AG10803 (cell line): Measurements from ENCODE around the gene CLEC18B.
"Not testable (repeated sequence)": the region's sequence is repeated elsewhere in the genome, so short reads cannot be mapped to it uniquely, and the experiment has no call there.

Experiments
- DNase-seq: peaks from one replicate; pipeline ENCODE4 v3.0.0; 2010; ENCODE audit warnings: low read depth
- H3K4me3 ChIP-seq: 2 replicates; pipeline ENCODE4 v1.5.1; 2011; ENCODE audit warnings: mild to moderate bottlenecking, low read length, control low read depth
- TF ChIP-seq, protein P1 (sequence below): conservative IDR thresholded peaks from 2 replicates; pipeline ENCODE4 v1.5.1; 2011; ENCODE audit warnings: mild to moderate bottlenecking, low read length, control low read depth, inconsistent platforms

CLEC18B gene

GRCh38 chr16:74439685-74440084, 18.4 kb upstream of the CLEC18B start:
- TF ChIP-seq, protein P1, sequence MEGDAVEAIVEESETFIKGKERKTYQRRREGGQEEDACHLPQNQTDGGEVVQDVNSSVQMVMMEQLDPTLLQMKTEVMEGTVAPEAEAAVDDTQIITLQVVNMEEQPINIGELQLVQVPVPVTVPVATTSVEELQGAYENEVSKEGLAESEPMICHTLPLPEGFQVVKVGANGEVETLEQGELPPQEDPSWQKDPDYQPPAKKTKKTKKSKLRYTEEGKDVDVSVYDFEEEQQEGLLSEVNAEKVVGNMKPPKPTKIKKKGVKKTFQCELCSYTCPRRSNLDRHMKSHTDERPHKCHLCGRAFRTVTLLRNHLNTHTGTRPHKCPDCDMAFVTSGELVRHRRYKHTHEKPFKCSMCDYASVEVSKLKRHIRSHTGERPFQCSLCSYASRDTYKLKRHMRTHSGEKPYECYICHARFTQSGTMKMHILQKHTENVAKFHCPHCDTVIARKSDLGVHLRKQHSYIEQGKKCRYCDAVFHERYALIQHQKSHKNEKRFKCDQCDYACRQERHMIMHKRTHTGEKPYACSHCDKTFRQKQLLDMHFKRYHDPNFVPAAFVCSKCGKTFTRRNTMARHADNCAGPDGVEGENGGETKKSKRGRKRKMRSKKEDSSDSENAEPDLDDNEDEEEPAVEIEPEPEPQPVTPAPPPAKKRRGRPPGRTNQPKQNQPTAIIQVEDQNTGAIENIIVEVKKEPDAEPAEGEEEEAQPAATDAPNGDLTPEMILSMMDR: no peak
- H3K4me3 ChIP-seq: no peak overlapping the region
- no peak for DNase-seq

GRCh38 chr16:74438492-74438979, 17.3 kb upstream of the CLEC18B start:
- no peak for DNase-seq
- no peak overlapping the region for H3K4me3 ChIP-seq
- TF ChIP-seq, protein P1: no peak

- no peak for DNase-seq
- TF ChIP-seq, protein P1: no peak
- no peak overlapping the region for H3K4me3 ChIP-seq
These were observed 10.2 kb upstream of the CLEC18B start for GRCh38 chr16:74431516-74431915.

- peak; percentile 27 for DNase-seq
- not testable (repeated sequence) for H3K4me3 ChIP-seq
- TF ChIP-seq, protein P1: peak; percentile 61
These were observed 8.9 kb upstream of the CLEC18B start for GRCh38 chr16:74430036-74430712.

GRCh38 chr16:74428493-74428892, 7.2 kb upstream of the CLEC18B start:
- DNase-seq, H3K4me3 ChIP-seq: not testable (repeated sequence)

- DNase-seq, H3K4me3 ChIP-seq: not testable (repeated sequence)
These were observed 4.5 kb upstream of the CLEC18B start for GRCh38 chr16:74425751-74426150.

- not testable (repeated sequence) for DNase-seq
These were observed 2.4 kb upstream of the CLEC18B start for GRCh38 chr16:74423721-74424120.

DNA sequence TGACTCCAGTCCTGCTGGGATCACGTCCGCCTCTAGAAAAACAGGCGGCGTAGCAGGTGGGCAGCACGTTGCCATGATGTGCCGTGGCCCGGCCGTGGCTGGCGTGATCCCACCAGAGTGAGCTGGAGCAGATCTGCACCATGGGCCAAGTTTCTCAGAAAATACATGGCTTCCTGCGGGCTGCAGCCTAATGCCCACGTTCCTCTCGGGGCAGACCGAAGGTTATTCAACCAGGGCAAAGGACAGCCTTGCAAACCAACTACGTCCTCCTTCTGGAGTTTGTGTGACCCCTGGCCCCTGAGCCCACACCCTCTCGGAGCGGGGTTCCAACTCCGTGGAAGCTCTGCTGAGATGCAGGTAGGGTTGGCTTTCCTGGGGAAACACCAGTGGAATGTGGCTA, 808 bp upstream of the CLEC18B start:
- DNase-seq, H3K4me3 ChIP-seq: not testable (repeated sequence)

More at GRCh38 chr16:74423721-74424120, 2.4 kb upstream of the CLEC18B start:
- not testable (repeated sequence) for H3K4me3 ChIP-seq

- not testable (repeated sequence) for DNase-seq, H3K4me3 ChIP-seq
These were observed 156 bp upstream of the CLEC18B start for GRCh38 chr16:74421482-74421785.

GRCh38 chr16:74419811-74420210, 1.5 kb downstream of the CLEC18B start:
- not testable (repeated sequence) for H3K4me3 ChIP-seq

DNA sequence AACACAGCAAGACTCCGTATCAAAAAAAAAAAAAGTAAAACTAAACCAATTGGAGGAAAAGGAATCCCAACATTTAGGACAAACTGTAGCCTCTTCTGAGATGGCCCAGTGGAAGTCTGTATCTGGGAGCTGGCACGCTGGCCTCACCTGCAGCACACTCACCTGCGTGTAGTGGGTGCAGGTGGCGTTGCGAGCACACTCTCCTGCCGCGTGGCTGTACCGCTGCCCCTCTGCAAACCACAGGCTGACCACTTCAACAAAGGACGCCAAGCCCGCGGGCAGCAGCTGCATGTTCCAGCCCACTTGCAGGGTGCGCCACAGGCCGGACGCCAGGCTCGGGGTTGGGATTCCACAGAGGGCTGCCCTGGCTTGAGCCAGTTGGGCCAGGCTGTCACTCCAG, 3.4 kb downstream of the CLEC18B start:
- not testable (repeated sequence) for H3K4me3 ChIP-seq, DNase-seq

More at GRCh38 chr16:74419811-74420210, 1.5 kb downstream of the CLEC18B start:
- DNase-seq: not testable (repeated sequence)

DNA sequence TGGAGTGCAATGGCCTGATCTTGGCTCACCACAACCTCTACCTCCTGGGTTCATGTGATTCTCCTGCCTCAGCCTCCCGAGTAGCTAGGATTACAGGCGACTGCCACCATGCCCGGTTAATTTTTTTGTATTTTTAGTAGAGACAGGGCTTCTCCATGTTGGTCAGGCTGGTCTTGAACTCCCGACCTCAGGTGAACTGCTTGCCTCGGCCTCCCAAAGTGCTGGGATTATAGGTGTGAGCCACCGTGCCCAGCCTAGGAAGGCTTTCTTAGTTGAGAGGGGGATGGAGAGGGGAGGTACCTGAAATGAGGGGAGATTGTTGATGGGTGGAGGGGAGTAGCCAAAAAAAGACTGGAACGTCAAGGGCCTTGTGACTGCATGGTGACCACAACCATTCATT, 7.4 kb downstream of the CLEC18B start:
- not testable (repeated sequence) for H3K4me3 ChIP-seq, DNase-seq

GRCh38 chr16:74413485-74413884, 7.8 kb downstream of the CLEC18B start:
- DNase-seq, H3K4me3 ChIP-seq: not testable (repeated sequence)

- DNase-seq, H3K4me3 ChIP-seq: not testable (repeated sequence)
These were observed 8.4 kb downstream of the CLEC18B start for GRCh38 chr16:74412775-74413390.

DNA sequence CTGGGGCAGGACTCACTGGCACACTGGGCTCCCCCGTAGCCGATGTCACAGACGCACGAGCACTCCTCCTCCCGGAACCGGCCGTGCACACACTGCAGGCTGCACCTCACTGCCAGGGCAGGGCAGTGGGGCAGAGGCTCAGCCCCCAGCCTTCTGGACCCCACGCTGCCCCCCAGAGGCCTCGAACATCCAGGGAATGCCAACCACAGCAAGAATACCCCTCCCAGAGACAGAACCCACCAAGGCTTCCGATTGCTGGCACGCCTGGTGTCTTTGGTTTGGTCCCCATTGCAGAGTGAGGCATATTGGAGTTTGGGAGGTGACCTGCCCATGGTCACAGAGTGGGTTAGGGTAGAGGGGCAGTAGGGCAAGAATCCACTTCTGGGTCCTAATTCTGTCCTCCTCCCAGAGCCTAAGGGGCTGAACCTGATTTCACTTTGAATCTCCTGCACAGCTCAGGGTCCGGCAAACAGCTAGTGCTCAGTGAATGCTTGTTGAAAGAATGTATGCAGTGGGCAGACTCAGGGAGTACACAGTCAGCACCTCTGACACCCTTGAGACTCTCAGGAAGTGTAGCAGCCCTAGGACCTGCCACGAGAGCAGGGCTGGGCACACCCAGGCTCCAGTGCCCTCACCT, 9.0 kb downstream of the CLEC18B start:
- not testable (repeated sequence) for DNase-seq, H3K4me3 ChIP-seq
